Stimulated activated CD8-positive, alpha-beta memory T cell treated with anti-CD3 and anti-CD28 coated beads, Interleukin-15, amount 100 ng/mL, for 4 hours (primary cell): Measurements from ENCODE around the gene TMEM132C.

Experiments used
- DNase-seq, 2 donors: peaks; one replicate each; pipeline ENCODE4 v3.0.0-alpha.2; 2020; ENCODE audit warnings: low read depth in 2 of 2

The TMEM132C gene

DNA sequence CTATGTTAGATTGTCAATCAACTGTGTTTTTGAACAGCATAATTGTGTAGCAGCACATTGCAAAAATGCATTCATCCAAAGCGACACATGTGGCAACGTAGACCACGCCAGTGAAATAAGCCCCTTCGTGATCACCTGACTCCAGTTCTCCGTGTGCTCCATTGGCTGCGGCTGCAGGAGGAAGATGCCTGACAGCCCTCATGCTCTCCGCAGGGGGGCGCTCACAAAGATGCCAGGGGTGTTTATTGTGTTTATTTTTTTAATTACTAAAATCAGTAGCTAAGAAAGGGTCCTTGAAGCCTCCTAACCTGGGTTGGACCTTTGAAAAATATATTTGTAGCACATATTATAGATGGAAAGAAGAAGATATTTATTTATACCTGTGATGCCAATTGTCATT, 440.5 kb downstream of the TMEM132C start:
- DNase-seq: no peak

DNA sequence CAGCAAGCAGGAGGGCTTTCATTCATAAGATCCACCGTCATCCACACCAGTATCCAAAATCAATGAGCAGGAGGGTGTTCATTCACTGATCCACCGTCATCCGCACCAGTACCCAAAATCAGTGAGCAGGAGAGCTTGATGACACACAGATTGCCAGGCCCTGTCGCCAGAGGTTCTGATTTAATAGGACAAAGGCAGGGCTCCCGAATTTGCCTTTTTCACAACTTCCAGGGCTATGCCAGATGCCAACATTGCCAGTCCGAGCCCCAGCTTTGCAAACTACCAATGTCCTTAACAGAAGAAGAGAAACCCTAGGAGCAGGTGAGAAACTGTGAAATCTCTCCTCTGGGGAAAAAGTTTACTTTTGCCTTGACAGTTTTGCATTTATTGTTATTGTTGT, 441.8 kb downstream of the TMEM132C start:
- DNase-seq: no peak

- no peak for DNase-seq
These were observed 442.7 kb downstream of the TMEM132C start for GRCh38 chr12:128709660-128710059.

- no peak for DNase-seq
These were observed 444.5 kb downstream of the TMEM132C start for GRCh38 chr12:128711486-128711885.

DNA sequence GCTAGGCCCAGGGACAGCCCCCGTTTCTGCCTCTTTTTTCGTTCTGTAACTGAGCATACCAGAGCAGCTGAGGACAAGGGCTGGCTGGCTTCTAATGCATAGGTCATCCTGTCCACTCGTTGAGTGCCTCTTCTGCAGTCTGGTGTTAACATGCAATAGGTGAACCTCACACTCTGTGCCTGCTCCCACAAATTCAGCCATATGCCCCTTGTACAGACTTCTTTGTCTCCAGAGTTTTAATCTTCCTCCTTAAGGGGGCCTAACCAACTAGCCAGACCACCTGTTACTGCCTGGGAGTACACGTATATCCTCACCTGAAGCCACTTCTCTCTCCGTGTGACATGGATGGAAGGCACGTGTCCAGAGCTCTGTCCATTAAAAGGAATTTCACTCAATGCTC, 445.7 kb downstream of the TMEM132C start:
- DNase-seq: no peak

- DNase-seq: no peak
These were observed 448.5 kb downstream of the TMEM132C start for GRCh38 chr12:128715485-128715884.

- no peak for DNase-seq
These were observed 457.6 kb downstream of the TMEM132C start for GRCh38 chr12:128724468-128725046.

DNA sequence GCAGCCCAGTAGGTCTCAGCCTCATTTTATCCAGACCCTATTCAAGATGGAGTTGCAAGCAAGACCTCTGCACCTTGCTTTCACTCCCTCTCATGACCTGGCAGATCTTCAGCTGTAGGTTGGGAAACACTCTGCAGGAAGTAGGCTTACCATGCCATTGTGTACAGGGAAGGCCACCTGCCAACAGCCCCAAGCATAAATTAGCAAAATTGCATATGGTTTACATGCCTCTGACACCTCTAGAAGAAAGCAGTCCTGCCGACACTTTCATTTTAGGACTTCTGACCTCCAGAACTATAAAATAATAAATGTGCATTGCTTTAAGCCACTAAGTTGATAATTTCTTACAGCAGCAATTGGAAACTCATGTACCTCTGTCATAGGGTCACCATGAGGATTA, 459.9 kb downstream of the TMEM132C start:
- no peak for DNase-seq

GRCh38 chr12:128727461-128727860, 460.5 kb downstream of the TMEM132C start:
- DNase-seq: no peak

DNA sequence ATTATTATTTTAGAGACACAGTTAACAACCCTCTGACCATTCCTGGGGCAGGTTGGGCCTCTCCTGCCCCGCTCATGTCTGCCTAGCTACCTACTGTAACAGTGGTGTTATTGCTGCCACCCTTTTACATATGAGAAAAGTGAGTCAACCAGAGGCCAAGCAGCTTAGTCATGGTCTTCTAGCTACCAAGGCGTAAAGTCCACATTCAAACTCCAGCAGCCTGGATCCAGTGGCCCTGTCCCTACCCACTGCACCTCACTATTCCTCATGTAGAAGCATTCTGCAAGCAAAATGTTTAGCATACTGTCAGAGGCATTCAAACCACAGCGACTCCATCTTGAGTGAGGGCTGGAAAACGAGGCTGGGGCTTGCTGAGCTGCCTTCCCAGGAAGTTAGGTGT, 461.0 kb downstream of the TMEM132C start:
- DNase-seq: no peak

GRCh38 chr12:128729628-128730121, 462.7 kb downstream of the TMEM132C start:
- no peak for DNase-seq

DNA sequence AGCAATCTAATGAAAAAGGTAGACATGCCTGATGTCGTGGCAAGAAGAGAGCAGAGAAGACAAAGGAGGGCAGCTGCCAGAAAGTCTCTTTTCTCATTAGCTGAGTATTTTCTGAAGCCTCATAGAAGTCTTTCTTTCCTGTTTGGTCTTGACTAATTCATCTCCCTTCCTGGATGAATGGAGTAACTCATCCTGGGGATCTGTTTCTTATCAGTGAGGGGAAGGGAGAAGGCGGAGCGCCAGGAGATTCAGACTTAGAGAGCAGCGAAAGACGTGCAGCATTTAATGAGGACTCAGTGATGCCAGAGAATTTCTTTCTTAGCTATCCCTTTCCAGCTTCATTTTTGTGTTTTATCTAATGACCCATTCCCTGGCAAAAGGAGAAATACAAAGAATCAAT, 467.4 kb downstream of the TMEM132C start:
- no peak for DNase-seq

- no peak for DNase-seq
These were observed 470.5 kb downstream of the TMEM132C start for GRCh38 chr12:128737292-128737966.

- DNase-seq: no peak
These were observed 476.9 kb downstream of the TMEM132C start for GRCh38 chr12:128743916-128744315.

DNA sequence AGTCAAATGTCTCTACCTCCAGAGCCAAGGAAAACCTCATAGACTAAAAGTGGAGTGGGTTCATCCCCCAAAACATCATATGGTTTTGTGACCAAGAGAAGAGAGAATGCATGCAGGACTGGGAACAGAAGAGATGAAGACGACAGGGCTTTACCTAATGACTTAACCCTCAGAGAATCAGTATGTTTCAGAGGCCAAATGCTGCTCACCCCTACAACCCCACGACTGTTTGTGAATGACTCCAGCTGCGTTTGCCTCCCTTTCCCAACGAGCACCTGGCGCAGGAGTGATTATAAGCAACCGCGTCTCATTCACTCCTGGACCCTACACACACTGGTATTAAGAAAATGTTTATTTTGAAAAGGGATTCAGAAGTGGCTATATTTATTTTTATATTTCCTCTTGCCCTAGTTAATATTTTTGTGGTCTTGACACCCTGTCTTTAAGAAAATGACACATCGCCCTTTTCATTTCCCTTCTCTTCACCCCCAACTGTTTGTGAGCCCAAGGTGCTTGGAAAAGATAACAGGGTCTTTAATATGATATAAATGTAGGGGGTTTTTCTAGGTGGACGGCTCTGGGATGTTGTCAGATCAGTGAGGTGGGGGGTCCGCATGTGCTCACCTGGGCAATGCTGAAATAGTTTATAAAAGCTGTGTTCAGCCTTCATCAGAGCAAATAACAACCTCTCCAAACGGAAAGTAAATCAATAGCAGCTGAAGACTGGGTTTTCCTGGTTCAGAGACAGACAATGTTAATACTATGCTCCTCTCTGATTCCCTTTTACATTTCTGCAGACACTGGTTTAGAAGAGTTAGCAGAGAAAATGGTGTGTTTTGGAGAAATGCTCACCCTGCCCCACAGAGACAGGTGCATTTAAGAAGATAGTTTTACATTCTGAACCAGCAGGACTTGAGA, 479.1 kb downstream of the TMEM132C start:
- DNase-seq: no peak

DNA sequence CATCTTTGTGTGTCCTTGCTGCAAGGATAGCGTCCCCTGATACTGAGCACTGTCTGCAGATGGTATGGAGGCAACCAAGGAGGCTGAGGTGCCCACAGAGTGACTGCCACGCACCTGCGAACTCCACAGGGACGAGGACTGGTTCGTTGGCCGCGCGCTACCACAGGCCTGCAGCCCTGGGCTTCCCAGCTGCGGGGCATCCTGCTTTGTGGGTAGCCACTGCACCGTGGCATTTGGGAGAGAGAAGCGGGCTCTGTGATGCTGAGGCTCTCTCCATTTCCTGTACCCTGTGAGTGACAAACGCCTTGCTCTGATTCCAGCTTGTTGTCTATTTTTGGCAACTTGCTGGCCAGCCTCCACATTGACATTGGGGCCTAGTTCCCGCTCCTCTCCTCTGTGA, 480.5 kb downstream of the TMEM132C start:
- no peak for DNase-seq

DNA sequence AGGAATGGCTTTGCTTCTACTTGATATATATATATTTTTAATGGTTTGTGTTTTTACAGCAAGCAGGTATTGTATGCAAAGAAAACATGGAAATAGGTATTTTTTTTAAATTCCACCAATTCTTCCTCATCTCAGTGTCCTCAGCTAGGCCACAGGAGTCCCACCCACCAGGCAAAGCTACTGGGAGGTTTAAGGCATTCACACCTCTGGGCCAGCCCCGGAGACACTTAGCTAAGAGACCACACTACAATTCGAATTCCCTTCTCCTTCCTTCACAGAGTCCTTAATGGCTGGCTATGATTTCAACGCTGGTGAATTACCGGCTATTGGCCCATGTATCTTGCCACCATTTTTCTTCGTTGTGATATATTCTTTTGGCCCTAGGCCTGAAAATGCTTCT, 485.4 kb downstream of the TMEM132C start:
- DNase-seq: no peak

- no peak for DNase-seq
These were observed 486.5 kb downstream of the TMEM132C start for GRCh38 chr12:128753438-128753837.

GRCh38 chr12:128754275-128754674, 487.3 kb downstream of the TMEM132C start:
- DNase-seq: no peak

GRCh38 chr12:128755566-128755965, 488.6 kb downstream of the TMEM132C start:
- no peak for DNase-seq
